ENCODE data around the gene TRNT1.
A peak's percentile ranks its signal among the peaks of the same experiment; 100 is the strongest.

The TRNT1 gene

GRCh38 chr3:3179407-3180094 lies 52.8 kb downstream of the TRNT1 start, which contains the start of gene CRBN:
Gene CRBN, minus strand, starts transcription at chr3:3179691. Its CDS starts 4 bp downstream, at chr3:3179687.
- peak; percentile 77 for DNase-seq

GRCh38 chr3:3180456-3180855 lies 53.7 kb downstream of the TRNT1 start:
- no peak for DNase-seq

- no peak for DNase-seq
These were observed 58.1 kb downstream of the TRNT1 start for GRCh38 chr3:3184876-3185275.

- DNase-seq: no peak
These were observed 62.5 kb downstream of the TRNT1 start for GRCh38 chr3:3189102-3189727.

GRCh38 chr3:3189961-3190360 lies 63.2 kb downstream of the TRNT1 start:
- DNase-seq: no peak

- no peak for DNase-seq
These were observed 65.0 kb downstream of the TRNT1 start for GRCh38 chr3:3191675-3192285.

GRCh38 chr3:3192286-3192675 lies 65.5 kb downstream of the TRNT1 start:
- no peak for DNase-seq

- no peak for DNase-seq
These were observed 68.1 kb downstream of the TRNT1 start for GRCh38 chr3:3194861-3195260.

GRCh38 chr3:3196148-3196861 lies 69.6 kb downstream of the TRNT1 start:
- DNase-seq: peak; percentile 17
